Panc1 (cell line): ENCODE data around the gene GM2A. TPM values are rescaled to one million over a fixed set of nuclear protein-coding genes. Genes with fewer than 3 reads are reported as not detected.

Experiments used
- ATAC-seq: fragments of 200-7000 bp; cut with Tn5 transposase; 2 replicates; pipeline ENCODE4 v1.9.1; 2020; ENCODE audit warnings: mild to moderate bottlenecking, moderate library complexity
- BruUV-seq: library from RNA; stranded (reverse); fragments of 400-500 nt; replicated peaks from 2 replicates; lab custom pipeline; 2021; lab: Mats Ljungman, UMichigan
- CTCF ChIA-PET: fragments of 300-600 bp; sonication (Branson Sonifier 250); formaldehyde crosslinking; loops from one replicate; lab custom pipeline; 2022; ENCODE audit warnings: antibody characterized with exemption; lab: Charles Lee
- POLR2A ChIA-PET: fragments of 300-600 bp; sonication (Branson Sonifier 250); formaldehyde crosslinking; loops from one replicate; lab custom pipeline; 2022; ENCODE audit warnings: antibody characterized with exemption; lab: Charles Lee
- DNase-seq: peaks from one replicate; pipeline ENCODE4 v3.0.0-alpha.2; 2010; ENCODE audit warnings: low read depth, low spot score
- H3K27ac ChIP-seq: 2 replicates; pipeline ENCODE4 v1.5.1; 2011; ENCODE audit warnings: mild to moderate bottlenecking, low read length, inconsistent platforms
- H3K27me3 ChIP-seq: fragments of 200-500 bp; sonication (Bioruptor generic); 2 replicates; pipeline ENCODE4 v1.6.0; 2014; ENCODE audit warnings: low read length, inconsistent platforms; ENCODE audit not compliant: control insufficient read depth, insufficient read depth
- H3K36me3 ChIP-seq: fragments of 200-500 bp; sonication (Bioruptor generic); 2 replicates; pipeline ENCODE4 v1.5.1; 2014; ENCODE audit warnings: inconsistent platforms, mild to moderate bottlenecking, low read length, moderate library complexity; ENCODE audit not compliant: control insufficient read depth, insufficient read depth
- H3K4me1 ChIP-seq: 2 replicates; pipeline ENCODE4 v1.5.1; 2011; ENCODE audit warnings: inconsistent platforms, mild to moderate bottlenecking, low read length, moderate library complexity; ENCODE audit not compliant: control insufficient read depth, insufficient read depth
- H3K4me3 ChIP-seq, 2 experiments: 2 replicates each; pipeline ENCODE4 v1.5.1; 2011 to 2012; ENCODE audit warnings: low read depth in 2 of 2, low read length in 2 of 2, mild to moderate bottlenecking in 2 of 2, inconsistent platforms in 1 of 2, moderate library complexity in 1 of 2
- H3K9me3 ChIP-seq: fragments of 200-500 bp; sonication (Bioruptor generic); 2 replicates; pipeline ENCODE4 v1.5.1; 2014; ENCODE audit warnings: low read depth, mild to moderate bottlenecking, inconsistent platforms, low read length, moderate library complexity; ENCODE audit not compliant: control insufficient read depth, insufficient read depth
- POLR2AphosphoS5 ChIP-seq: IDR thresholded peaks from 2 replicates; pipeline ENCODE4 v1.6.1; 2012; ENCODE audit warnings: mild to moderate bottlenecking, low read depth, low read length, moderate library complexity
- SIN3A ChIP-seq: IDR thresholded peaks from 2 replicates; pipeline ENCODE4 v1.6.1; 2012; ENCODE audit warnings: low read depth, mild to moderate bottlenecking, low read length, moderate library complexity, borderline replicate concordance; ENCODE audit not compliant: insufficient read depth
- TCF7L2 ChIP-seq: IDR thresholded peaks from 2 replicates; pipeline ENCODE4 v1.6.1; 2011; ENCODE audit warnings: mild to moderate bottlenecking, low read depth, low read length, inconsistent platforms
- in situ Hi-C: cut with HindIII; loops from 2 replicates; pipeline ENCODE4 v1.10.0; 2016; ENCODE audit warnings: low sequenced_read_pairs, low pct_unique_long_range_greater_than_20kb
- intact Hi-C: fragments of 100-400 bp; cut with micrococcal nuclease; formaldehyde crosslinking; loops from one replicate; pipeline ENCODE4 v1.10.0; 2022; ENCODE audit not compliant: unreplicated experiment
- total RNA-seq: library from RNA; stranded (reverse); gene quantifications from one replicate; pipeline ENCODE4 v1.2.1, GENCODE V29; 2021; ENCODE audit not compliant: unreplicated experiment
- TF ChIP-seq, protein P1 (sequence below): fragments of 450-650 bp; IDR thresholded peaks from 2 replicates; pipeline ENCODE4 v1.5.1; 2017; ENCODE audit warnings: mild to moderate bottlenecking
- TF ChIP-seq, protein P2 (sequence below), 2 experiments: IDR thresholded peaks; 2 replicates each; pipeline ENCODE4 v1.6.1; 2011 to 2012; ENCODE audit warnings: low read depth in 2 of 2, control low read depth in 1 of 2, low read length in 1 of 2, mild to moderate bottlenecking in 1 of 2, moderate library complexity in 1 of 2; ENCODE audit not compliant: insufficient read depth in 1 of 2

Gene GM2A
- total RNA-seq, 1 experiment from 2014 or later = 40.7 TPM

DNA sequence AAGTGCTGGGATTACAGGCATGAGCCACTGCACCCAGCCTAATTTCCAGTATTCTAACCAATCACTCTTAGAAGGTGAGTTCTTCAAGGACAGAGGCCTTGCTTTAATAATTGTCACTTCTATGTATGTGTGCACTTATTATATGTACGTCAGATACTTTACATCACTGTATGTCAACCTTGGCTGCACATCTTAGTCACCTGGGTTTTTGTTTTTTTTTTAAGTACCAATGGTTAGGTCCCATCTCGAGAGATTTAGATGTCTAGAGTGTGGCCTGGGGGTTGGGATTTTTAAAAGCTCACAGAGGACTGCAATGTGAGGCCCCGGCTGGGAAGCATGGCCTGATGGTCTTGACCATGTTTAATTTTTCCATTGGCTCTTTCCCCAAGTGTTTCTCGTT, 9.9 kb upstream of the GM2A start:
- Histone ChIP-seq H3K9me3 (no peaks in the 10 kb centered on the region), H3K4me3 (no peak overlapping the region), H3K4me1 (no peaks in the 10 kb centered on the region), H3K27ac (no peak overlapping the region), H3K27me3 (no peaks in the 10 kb centered on the region; the same call in 1 of the 2 replicates), H3K36me3 (no peaks in the 10 kb centered on the region)
- TF ChIP-seq, protein P1, sequence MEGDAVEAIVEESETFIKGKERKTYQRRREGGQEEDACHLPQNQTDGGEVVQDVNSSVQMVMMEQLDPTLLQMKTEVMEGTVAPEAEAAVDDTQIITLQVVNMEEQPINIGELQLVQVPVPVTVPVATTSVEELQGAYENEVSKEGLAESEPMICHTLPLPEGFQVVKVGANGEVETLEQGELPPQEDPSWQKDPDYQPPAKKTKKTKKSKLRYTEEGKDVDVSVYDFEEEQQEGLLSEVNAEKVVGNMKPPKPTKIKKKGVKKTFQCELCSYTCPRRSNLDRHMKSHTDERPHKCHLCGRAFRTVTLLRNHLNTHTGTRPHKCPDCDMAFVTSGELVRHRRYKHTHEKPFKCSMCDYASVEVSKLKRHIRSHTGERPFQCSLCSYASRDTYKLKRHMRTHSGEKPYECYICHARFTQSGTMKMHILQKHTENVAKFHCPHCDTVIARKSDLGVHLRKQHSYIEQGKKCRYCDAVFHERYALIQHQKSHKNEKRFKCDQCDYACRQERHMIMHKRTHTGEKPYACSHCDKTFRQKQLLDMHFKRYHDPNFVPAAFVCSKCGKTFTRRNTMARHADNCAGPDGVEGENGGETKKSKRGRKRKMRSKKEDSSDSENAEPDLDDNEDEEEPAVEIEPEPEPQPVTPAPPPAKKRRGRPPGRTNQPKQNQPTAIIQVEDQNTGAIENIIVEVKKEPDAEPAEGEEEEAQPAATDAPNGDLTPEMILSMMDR = no peak
- TF ChIP-seq POLR2AphosphoS5 (no peak), TCF7L2 (no peak), SIN3A (no peak)
- TF ChIP-seq, protein P2, sequence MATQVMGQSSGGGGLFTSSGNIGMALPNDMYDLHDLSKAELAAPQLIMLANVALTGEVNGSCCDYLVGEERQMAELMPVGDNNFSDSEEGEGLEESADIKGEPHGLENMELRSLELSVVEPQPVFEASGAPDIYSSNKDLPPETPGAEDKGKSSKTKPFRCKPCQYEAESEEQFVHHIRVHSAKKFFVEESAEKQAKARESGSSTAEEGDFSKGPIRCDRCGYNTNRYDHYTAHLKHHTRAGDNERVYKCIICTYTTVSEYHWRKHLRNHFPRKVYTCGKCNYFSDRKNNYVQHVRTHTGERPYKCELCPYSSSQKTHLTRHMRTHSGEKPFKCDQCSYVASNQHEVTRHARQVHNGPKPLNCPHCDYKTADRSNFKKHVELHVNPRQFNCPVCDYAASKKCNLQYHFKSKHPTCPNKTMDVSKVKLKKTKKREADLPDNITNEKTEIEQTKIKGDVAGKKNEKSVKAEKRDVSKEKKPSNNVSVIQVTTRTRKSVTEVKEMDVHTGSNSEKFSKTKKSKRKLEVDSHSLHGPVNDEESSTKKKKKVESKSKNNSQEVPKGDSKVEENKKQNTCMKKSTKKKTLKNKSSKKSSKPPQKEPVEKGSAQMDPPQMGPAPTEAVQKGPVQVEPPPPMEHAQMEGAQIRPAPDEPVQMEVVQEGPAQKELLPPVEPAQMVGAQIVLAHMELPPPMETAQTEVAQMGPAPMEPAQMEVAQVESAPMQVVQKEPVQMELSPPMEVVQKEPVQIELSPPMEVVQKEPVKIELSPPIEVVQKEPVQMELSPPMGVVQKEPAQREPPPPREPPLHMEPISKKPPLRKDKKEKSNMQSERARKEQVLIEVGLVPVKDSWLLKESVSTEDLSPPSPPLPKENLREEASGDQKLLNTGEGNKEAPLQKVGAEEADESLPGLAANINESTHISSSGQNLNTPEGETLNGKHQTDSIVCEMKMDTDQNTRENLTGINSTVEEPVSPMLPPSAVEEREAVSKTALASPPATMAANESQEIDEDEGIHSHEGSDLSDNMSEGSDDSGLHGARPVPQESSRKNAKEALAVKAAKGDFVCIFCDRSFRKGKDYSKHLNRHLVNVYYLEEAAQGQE (IDR thresholded peaks at IDR 0.05; ENCODE audit: insufficient read depth in 1 of 2, low read depth in 2 of 2, low read length in 1 of 2) = no peak
- ATAC-seq (no peak), DNase-seq (no peak)
- CTCF ChIA-PET = no interaction called here
- BruUV-seq = no TSS peak
- in situ Hi-C loops (no loop called here), intact Hi-C loops (no loop called here)
- POLR2A ChIA-PET = no interaction called here

DNA sequence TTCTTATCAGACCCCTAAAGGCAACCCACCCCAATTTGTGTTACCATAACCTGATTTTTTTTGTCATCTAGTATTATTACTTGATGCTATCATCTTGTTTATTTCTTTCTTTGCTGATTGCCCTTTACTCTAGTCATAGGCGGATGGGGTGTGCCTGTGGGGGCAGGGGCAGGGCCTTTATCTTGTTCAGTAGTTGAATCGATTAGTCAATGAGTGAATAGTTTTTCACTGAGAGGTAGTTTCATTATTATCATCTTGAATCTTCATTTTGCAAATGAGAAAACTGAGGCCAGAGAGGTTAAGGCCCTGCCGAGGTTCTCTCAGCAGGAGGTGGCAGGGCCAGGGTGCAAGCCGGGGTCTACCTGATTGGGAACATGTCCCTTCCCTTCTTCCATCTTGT, 9.4 kb upstream of the GM2A start:
- intact Hi-C loops (no loop called here), in situ Hi-C loops (no loop called here)
- H3K4me3 ChIP-seq = no peak overlapping the region
- no peak overlapping the region for H3K27ac ChIP-seq
- TF ChIP-seq, protein P2 (IDR thresholded peaks at IDR 0.05; ENCODE audit: insufficient read depth in 1 of 2, low read depth in 2 of 2, low read length in 1 of 2) = no peak
- TF ChIP-seq, protein P1 = no peak
- TF ChIP-seq SIN3A (no peak), POLR2AphosphoS5 (no peak), TCF7L2 (no peak)
- POLR2A ChIA-PET = no interaction called here
- no peaks in the 10 kb centered on the region for H3K4me1 ChIP-seq
- no peak for ATAC-seq
- DNase-seq = no peak
- no peaks in the 10 kb centered on the region for H3K36me3 ChIP-seq
- no peaks in the 10 kb centered on the region for H3K9me3 ChIP-seq
- CTCF ChIA-PET = no interaction called here
- BruUV-seq = no TSS peak
- no peaks in the 10 kb centered on the region; the same call in 1 of the 2 replicates for H3K27me3 ChIP-seq
